HAP-1 (cell line): ENCODE measurements around the gene HEG1.

Experiments
- DNase-seq, 2 experiments: peaks; one replicate each; pipeline ENCODE4 v3.0.0-alpha.2; 2016 to 2020; ENCODE audit warnings: low spot score in 2 of 2
- H3K27me3 ChIP-seq: fragments of 250-450 bp; sonication (Bioruptor Pico); 2 replicates; pipeline ENCODE4 v1.5.1; 2020; ENCODE audit warnings: low read depth, mild to moderate bottlenecking, moderate library complexity
- H3K36me3 ChIP-seq: fragments of 250-450 bp; sonication (Bioruptor Pico); replicated peaks from 2 replicates; pipeline ENCODE4 v1.5.1; 2020; ENCODE audit warnings: mild to moderate bottlenecking
- H3K4me1 ChIP-seq: fragments of 250-450 bp; sonication (Bioruptor Pico); 2 replicates; pipeline ENCODE4 v1.5.1; 2020; ENCODE audit warnings: mild to moderate bottlenecking
- H3K4me3 ChIP-seq: fragments of 250-450 bp; sonication (Bioruptor Pico); 2 replicates; pipeline ENCODE4 v1.5.1; 2020; ENCODE audit warnings: mild to moderate bottlenecking, moderate library complexity
- H3K9me3 ChIP-seq: fragments of 250-450 bp; sonication (Bioruptor Pico); 2 replicates; pipeline ENCODE4 v1.5.1; 2020; ENCODE audit warnings: mild to moderate bottlenecking, moderate library complexity
- in situ Hi-C: fragments of 300-500 bp; cut with MboI; formaldehyde crosslinking; loops from 3 replicates; pipeline ENCODE4 v1.14.3; 2020; ENCODE audit warnings: low sequenced_read_pairs, inconsistent platforms, mixed read lengths

HEG1 gene

GRCh38 chr3:125050488-125051090 is 5.2 kb downstream of the HEG1 start:
- no peak for DNase-seq

DNA sequence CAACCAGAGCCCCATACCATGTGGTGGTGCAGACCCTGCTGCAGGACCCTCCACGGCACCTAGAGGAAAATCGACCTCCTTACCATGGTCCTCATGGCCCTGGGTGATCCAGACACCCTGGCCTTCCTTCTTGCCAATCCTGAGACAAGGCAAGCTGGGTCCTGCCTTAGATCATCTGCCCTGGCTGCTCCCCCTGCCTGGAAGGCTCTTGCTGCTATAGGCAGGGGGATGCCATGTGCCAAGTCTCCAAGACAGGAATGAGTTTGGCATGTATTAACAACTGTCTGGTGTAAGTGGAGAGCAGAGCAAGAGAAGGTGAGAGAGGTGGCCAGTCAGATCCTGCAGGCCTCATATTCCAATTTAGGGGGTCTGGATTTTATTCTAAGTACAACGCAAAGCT is 7.5 kb downstream of the HEG1 start:
- H3K27me3 ChIP-seq = no peaks in the 10 kb centered on the region
- H3K36me3 ChIP-seq = 0 out of 2 replicates have a peak, but pooled peaks cover 4% of the 10 kb centered on the region
- no peak overlapping the region for H3K4me3 ChIP-seq
- in situ Hi-C loops = no loop called here
- peaks cover 21% of the 10 kb centered on the region for H3K4me1 ChIP-seq
- no peaks in the 10 kb centered on the region for H3K9me3 ChIP-seq
- DNase-seq = no peak

More at GRCh38 chr3:125050488-125051090, 5.2 kb downstream of the HEG1 start:
- Histone ChIP-seq H3K9me3 (no peaks in the 10 kb centered on the region), H3K36me3 (0 out of 2 replicates have a peak, but pooled peaks cover 4% of the 10 kb centered on the region), H3K4me1 (peaks cover 24% of the 10 kb centered on the region), H3K27me3 (no peaks in the 10 kb centered on the region), H3K4me3 (no peak overlapping the region)
- in situ Hi-C loops = no loop called here

DNA sequence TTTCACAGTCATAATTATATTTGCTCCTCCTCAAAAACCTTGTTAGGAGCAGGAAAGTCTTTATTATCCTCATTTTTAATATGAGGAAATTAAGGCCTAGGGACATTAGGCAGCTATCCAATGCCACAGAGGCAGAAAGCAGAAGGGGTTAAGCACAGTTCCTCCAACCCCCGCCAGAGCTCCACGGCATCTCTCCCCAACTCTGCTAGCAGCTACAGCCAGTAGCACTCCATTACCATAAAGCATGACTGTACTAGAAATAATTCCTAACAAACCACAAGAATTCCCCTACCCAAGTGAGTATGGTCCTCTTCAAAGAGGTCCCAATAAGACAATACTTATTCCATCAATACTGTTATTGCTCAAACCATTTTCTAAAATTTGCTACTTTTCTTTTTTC is 9.8 kb downstream of the HEG1 start:
- Histone ChIP-seq H3K36me3 (no peaks in the 10 kb centered on the region), H3K4me1 (no peaks in the 10 kb centered on the region), H3K9me3 (no peaks in the 10 kb centered on the region), H3K27me3 (no peaks in the 10 kb centered on the region), H3K4me3 (no peak overlapping the region)
- no peak for DNase-seq
- in situ Hi-C loops = no loop called here

- in situ Hi-C loops = no loop called here
- no peaks in the 10 kb centered on the region for H3K4me1 ChIP-seq
- no peak for DNase-seq
- H3K9me3 ChIP-seq = no peaks in the 10 kb centered on the region
- no peaks in the 10 kb centered on the region for H3K36me3 ChIP-seq
- H3K27me3 ChIP-seq = no peaks in the 10 kb centered on the region
- no peak overlapping the region for H3K4me3 ChIP-seq
These were observed 10.6 kb downstream of the HEG1 start for GRCh38 chr3:125045194-125045593.

- in situ Hi-C loops = no loop called here
- H3K27me3 ChIP-seq = no peaks in the 10 kb centered on the region
- H3K4me3 ChIP-seq = no peak overlapping the region
- H3K4me1 ChIP-seq = peaks cover 6% of the 10 kb centered on the region
- DNase-seq = no peak
- no peaks in the 10 kb centered on the region for H3K36me3 ChIP-seq
- H3K9me3 ChIP-seq = no peaks in the 10 kb centered on the region
These were observed 12.1 kb downstream of the HEG1 start for GRCh38 chr3:125043599-125044151.

GRCh38 chr3:125042725-125043406 is 12.9 kb downstream of the HEG1 start:
- Histone ChIP-seq H3K27me3 (no peaks in the 10 kb centered on the region), H3K4me3 (no peak overlapping the region), H3K4me1 (peaks cover 6% of the 10 kb centered on the region), H3K9me3 (no peaks in the 10 kb centered on the region), H3K36me3 (no peaks in the 10 kb centered on the region)
- in situ Hi-C loops = no loop called here
- DNase-seq = no peak

GRCh38 chr3:125039131-125040100 is 16.4 kb downstream of the HEG1 start:
- H3K4me3 ChIP-seq = no peak overlapping the region
- in situ Hi-C loops = no loop called here
- DNase-seq = peak in 1 of 2 experiments; percentile 43
- H3K27me3 ChIP-seq = no peaks in the 10 kb centered on the region
- peaks cover 6% of the 10 kb centered on the region for H3K4me1 ChIP-seq
- no peaks in the 10 kb centered on the region for H3K36me3 ChIP-seq
- peaks cover 5% of the 10 kb centered on the region; the same call in 1 of the 2 replicates for H3K9me3 ChIP-seq

DNA sequence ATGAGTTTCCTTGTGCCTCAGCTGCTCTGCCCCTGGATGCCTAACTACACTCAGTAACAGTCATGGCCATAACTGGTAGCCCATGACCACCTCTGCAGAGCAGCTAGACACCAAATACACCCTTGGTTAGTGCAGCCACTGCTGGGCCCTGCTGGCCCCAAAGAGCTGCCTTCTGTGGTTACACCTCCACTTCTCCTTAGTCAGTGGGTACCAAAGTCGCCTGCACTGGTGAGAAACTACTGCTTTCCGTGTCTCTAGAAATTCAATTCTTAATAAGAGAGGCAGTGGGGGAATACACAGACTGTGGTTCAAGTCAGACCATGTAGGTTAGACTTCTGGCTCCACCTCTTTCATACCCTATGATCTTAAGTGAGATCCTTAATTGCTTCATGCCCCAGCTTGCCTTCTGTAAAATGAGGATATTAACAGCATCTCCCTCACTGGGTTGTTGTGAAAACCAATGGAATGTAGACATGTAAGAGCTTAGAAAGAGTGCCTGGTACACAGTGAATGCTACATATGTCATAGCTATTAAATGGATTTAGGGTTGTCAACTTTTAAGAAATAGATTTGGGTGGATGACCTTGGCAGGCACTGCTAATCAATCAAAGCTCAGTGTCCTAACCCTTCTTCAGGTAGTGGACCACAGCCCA is 18.2 kb downstream of the HEG1 start:
- Histone ChIP-seq H3K36me3 (no peaks in the 10 kb centered on the region), H3K4me3 (no peak overlapping the region), H3K9me3 (peaks cover 5% of the 10 kb centered on the region; the same call in 1 of the 2 replicates), H3K4me1 (peaks cover 6% of the 10 kb centered on the region), H3K27me3 (no peaks in the 10 kb centered on the region)
- DNase-seq = no peak
- in situ Hi-C loops = no loop called here

DNA sequence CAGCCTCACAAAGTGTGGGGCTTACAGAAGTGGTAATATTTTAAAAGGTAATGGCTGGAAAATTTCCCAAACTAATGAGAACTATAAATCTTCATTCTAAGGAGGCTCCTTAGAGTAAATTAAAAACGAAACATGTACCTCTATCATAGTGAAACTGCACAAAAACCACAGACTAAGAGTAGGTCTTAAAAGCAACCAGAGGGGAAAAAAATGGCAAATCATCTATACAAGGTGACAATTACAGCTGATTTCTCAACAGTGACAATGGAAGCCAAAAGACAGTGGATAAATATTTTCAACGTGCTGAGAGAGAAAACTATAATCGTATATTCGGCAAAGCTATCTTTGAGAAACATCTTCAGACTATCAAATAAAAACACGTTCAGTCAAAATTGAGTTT is 20.6 kb downstream of the HEG1 start:
- in situ Hi-C loops = no loop called here
- Histone ChIP-seq H3K36me3 (no peaks in the 10 kb centered on the region), H3K27me3 (no peaks in the 10 kb centered on the region), H3K9me3 (peaks cover 5% of the 10 kb centered on the region; the same call in 1 of the 2 replicates), H3K4me3 (no peak overlapping the region), H3K4me1 (peaks cover 6% of the 10 kb centered on the region)
- DNase-seq = no peak

DNA sequence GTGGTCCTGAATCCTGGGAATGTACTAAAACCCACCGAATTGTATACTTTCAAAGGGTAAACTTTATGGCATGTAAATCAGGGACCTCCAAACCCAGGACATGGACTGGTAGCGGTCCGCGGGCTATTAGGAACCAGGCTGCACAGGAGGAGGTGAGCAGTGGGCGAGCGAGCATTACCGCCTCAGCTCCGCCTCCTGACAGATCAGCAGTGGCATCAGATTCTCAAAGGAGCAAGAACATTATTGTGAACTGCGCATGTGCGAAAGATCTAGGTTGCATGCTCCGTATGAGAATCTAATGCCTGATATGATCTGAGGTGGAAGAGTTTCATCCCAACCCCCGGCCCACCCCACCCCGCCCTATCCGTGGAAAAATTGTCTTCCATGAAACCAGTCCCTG is 22.2 kb downstream of the HEG1 start:
- Histone ChIP-seq H3K9me3 (peaks cover 5% of the 10 kb centered on the region; the same call in 1 of the 2 replicates), H3K4me1 (no peaks in the 10 kb centered on the region), H3K27me3 (no peaks in the 10 kb centered on the region), H3K4me3 (no peak overlapping the region), H3K36me3 (peaks cover 4% of the 10 kb centered on the region; the same call in 1 of the 2 replicates)
- no peak for DNase-seq
- in situ Hi-C loops = no loop called here

DNA sequence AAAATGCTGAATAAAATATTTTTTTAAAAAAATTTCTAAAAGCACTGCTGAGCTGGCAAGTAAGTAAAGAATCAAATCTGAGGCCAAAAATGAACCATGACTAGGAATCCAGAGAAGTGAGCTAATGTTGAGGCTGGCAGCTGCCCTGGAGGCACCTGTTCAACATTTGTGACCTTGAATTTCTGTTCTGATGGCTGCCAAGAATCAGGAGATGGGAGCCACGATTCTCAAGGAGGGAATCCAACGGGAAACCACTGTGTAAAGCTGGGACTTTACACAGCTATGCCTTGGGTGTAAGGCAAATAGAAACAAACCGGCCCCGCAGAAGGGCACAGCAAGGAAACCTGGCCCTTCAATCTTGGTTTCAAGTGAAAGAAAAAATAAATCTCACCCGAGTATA is 22.7 kb downstream of the HEG1 start:
- Histone ChIP-seq H3K36me3 (peaks cover 4% of the 10 kb centered on the region; the same call in 1 of the 2 replicates), H3K4me1 (no peaks in the 10 kb centered on the region), H3K4me3 (no peak overlapping the region), H3K9me3 (peaks cover 5% of the 10 kb centered on the region; the same call in 1 of the 2 replicates), H3K27me3 (no peaks in the 10 kb centered on the region)
- in situ Hi-C loops = no loop called here
- DNase-seq = no peak

DNA sequence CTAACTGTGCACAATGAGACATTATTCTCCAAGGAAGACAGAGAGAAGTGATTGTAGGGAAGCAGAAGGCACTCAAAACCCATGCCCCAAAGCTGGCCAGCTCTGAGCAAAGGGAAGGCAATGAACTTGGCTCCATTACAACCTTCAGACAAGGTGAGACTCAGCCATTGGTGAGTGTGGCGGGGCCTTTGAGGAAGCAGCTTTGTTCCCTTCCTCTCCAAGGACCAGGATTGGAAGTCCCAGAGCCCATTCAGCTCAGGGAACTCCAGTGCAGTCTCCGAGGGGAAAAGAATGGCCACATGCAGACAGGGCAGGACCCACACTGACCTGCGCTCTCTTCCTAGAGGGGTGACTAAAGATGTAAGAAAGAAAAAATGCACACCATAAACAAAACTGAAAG is 23.1 kb downstream of the HEG1 start:
- H3K36me3 ChIP-seq = peaks cover 4% of the 10 kb centered on the region; the same call in 1 of the 2 replicates
- H3K4me1 ChIP-seq = no peaks in the 10 kb centered on the region
- H3K9me3 ChIP-seq = peaks cover 5% of the 10 kb centered on the region; the same call in 1 of the 2 replicates
- no peaks in the 10 kb centered on the region for H3K27me3 ChIP-seq
- no peak overlapping the region for H3K4me3 ChIP-seq
- in situ Hi-C loops = no loop called here
- no peak for DNase-seq

GRCh38 chr3:125032100-125032643 is 23.6 kb downstream of the HEG1 start:
- peaks cover 5% of the 10 kb centered on the region; the same call in 1 of the 2 replicates for H3K9me3 ChIP-seq
- no peak overlapping the region for H3K4me3 ChIP-seq
- in situ Hi-C loops = no loop called here
- H3K36me3 ChIP-seq = peaks cover 4% of the 10 kb centered on the region; the same call in 1 of the 2 replicates
- DNase-seq = peak in 1 of 2 experiments; percentile 21
- no peaks in the 10 kb centered on the region for H3K27me3 ChIP-seq
- H3K4me1 ChIP-seq = no peaks in the 10 kb centered on the region
